AG04449 (cell line): ENCODE data around the gene FRMD4A.

ENCODE experiments used
- CTCF ChIA-PET: fragments of 350-600 bp; formaldehyde crosslinking; extraction: SDS; loops from one replicate; lab custom pipeline; 2021; ENCODE audit warnings: antibody characterized with exemption; lab: Yijun Ruan, JAX
- POLR2A ChIA-PET: fragments of 400-600, 350-600 bp; formaldehyde crosslinking; extraction: SDS; loops from one replicate; lab custom pipeline; 2020; ENCODE audit warnings: antibody characterized with exemption, inconsistent platforms; lab: Yijun Ruan, JAX
- DNase-seq: peaks from one replicate; pipeline ENCODE4 v3.0.0-alpha.2; 2010; ENCODE audit warnings: low read depth, low spot score
- H3K4me3 ChIP-seq: 2 replicates; pipeline ENCODE4 v1.5.1; 2011; ENCODE audit warnings: low read depth, mild to moderate bottlenecking, control low read depth, low read length
- CTCF ChIP-seq: IDR thresholded peaks from one replicate; pipeline ENCODE4 v1.5.1; 2011; ENCODE audit warnings: mild to moderate bottlenecking, moderate library complexity, low read length, control low read depth, inconsistent platforms; ENCODE audit not compliant: insufficient read depth; ENCODE audit errors: missing control alignments

The FRMD4A gene

GRCh38 chr10:14186245-14186644, 144.5 kb downstream of the FRMD4A start:
- ChIA-PET CTCF (interaction anchor here (1.3 to 6.8 kb wide), 4 partner anchors 8 to 396 kb away, joined by 3 to 51 read pairs (median 4); no protein-coding TSS in a partner anchor), POLR2A (interaction anchor here (1.4 kb wide), 1 partner anchor 291 kb away, joined by 4 read pairs; no protein-coding TSS in a partner anchor)
- H3K4me3 ChIP-seq = no peak overlapping the region
- TF ChIP-seq CTCF = no peak
- DNase-seq = no peak

GRCh38 chr10:14185316-14186045, 145.2 kb downstream of the FRMD4A start:
- ChIA-PET POLR2A (interaction anchor here (1.4 kb wide), 1 partner anchor 292 kb away, joined by 4 read pairs; no protein-coding TSS in a partner anchor), CTCF (interaction anchor here (0.8 to 6.8 kb wide), 5 partner anchors 9 to 395 kb away, joined by 3 to 51 read pairs (median 4); no protein-coding TSS in a partner anchor)
- peak; percentile 21 for DNase-seq
- no peak for TF ChIP-seq CTCF
- no peak overlapping the region for H3K4me3 ChIP-seq

GRCh38 chr10:14184841-14185315, 145.8 kb downstream of the FRMD4A start:
- POLR2A ChIA-PET = interaction anchor here (1.4 kb wide), 1 partner anchor 292 kb away, joined by 4 read pairs; no protein-coding TSS in a partner anchor
- CTCF ChIA-PET = interaction anchor here (0.8 to 6.8 kb wide), 2 partner anchors 13 to 293 kb away, joined by 3 to 51 read pairs; no protein-coding TSS in a partner anchor
- no peak overlapping the region for H3K4me3 ChIP-seq
- DNase-seq = no peak
- TF ChIP-seq CTCF = no peak

- ChIA-PET CTCF (interaction anchor here (1.0 to 6.8 kb wide), 4 partner anchors 10 to 18 kb away, joined by 3 to 51 read pairs (median 5); no protein-coding TSS in a partner anchor), POLR2A (no interaction called here)
- TF ChIP-seq CTCF = no peak
Measured at GRCh38 chr10:14182781-14183180, 147.9 kb downstream of the FRMD4A start.

GRCh38 chr10:14181567-14181936, 149.2 kb downstream of the FRMD4A start:
- POLR2A ChIA-PET = no interaction called here
- TF ChIP-seq CTCF = no peak
- H3K4me3 ChIP-seq = no peak overlapping the region
- no peak for DNase-seq
- CTCF ChIA-PET = interaction anchor here (1.0 to 1.4 kb wide), 2 partner anchors 8 to 15 kb away, joined by 4 to 6 read pairs; no protein-coding TSS in a partner anchor

More at GRCh38 chr10:14182781-14183180, 147.9 kb downstream of the FRMD4A start:
- no peak for DNase-seq
- no peak overlapping the region for H3K4me3 ChIP-seq

GRCh38 chr10:14180911-14181566, 149.7 kb downstream of the FRMD4A start:
- POLR2A ChIA-PET = no interaction called here
- no peak for TF ChIP-seq CTCF
- CTCF ChIA-PET = interaction anchor here (1.1 to 2.0 kb wide), 3 partner anchors 15 to 20 kb away, joined by 3 to 6 read pairs (median 5); no protein-coding TSS in a partner anchor
- no peak for DNase-seq
- no peak overlapping the region for H3K4me3 ChIP-seq
